Testis (tissue), 3 donors: ENCODE measurements around the gene PYY. TPM values are rescaled to one million over a fixed set of nuclear protein-coding genes. Genes with fewer than 3 reads are reported as not detected.
"Not testable (repeated sequence)": the region's sequence is repeated elsewhere in the genome, so short reads cannot be mapped to it uniquely, and the experiment has no call there.

ENCODE experiments used
- DNase-seq: peaks from one replicate; pipeline ENCODE4 v3.0.0-alpha.2; 2019
- H3K27ac ChIP-seq, 2 donors: fragments of 200-600 bp; sonication (generic); one replicate each; pipeline ENCODE4 v1.5.1; 2019
- H3K27me3 ChIP-seq: fragments of 200-600 bp; sonication (generic); one replicate; pipeline ENCODE4 v1.5.1; 2019
- H3K36me3 ChIP-seq: fragments of 200-600 bp; sonication (generic); one replicate; pipeline ENCODE4 v1.5.1; 2017; ENCODE audit warnings: low read depth; ENCODE audit errors: missing control alignments
- H3K4me1 ChIP-seq: fragments of 200-600 bp; sonication (generic); one replicate; pipeline ENCODE4 v1.5.1; 2019
- H3K4me3 ChIP-seq, 2 donors: fragments of 200-600 bp; sonication (generic); one replicate each; pipeline ENCODE4 v1.5.1; 2017 to 2019
- H3K9me3 ChIP-seq: fragments of 200-600 bp; sonication (generic); one replicate; pipeline ENCODE4 v1.5.1; 2017
- CTCF ChIP-seq, 3 experiments: fragments of 450-650 bp in 2 of 3; fragments of 200-600 bp in 1 of 3; sonication (generic) in 1 of 3; IDR thresholded peaks; one replicate each; pipeline ENCODE4 v1.5.1; 2016 to 2019; ENCODE audit warnings: antibody characterized with exemption in 3 of 3, mild to moderate bottlenecking in 2 of 3, moderate library complexity in 1 of 3
- POLR2A ChIP-seq: fragments of 450-650 bp; IDR thresholded peaks from one replicate; pipeline ENCODE4 v1.6.1; 2017; ENCODE audit warnings: antibody characterized with exemption, mild to moderate bottlenecking, moderate library complexity
- WGBS, 2 donors: methylation state at CpG; one replicate each; pipeline ENCODE4 v1.1.5; 2018; 5-methylcytosine and 5-hydroxymethylcytosine counted together
- intact Hi-C: fragments of 100-400 bp; cut with DNase I; formaldehyde crosslinking; loops from one replicate; pipeline ENCODE4 v1.15.1; 2023; ENCODE audit warnings: low total_unique reads
- polyA plus RNA-seq: library from polyadenylated mRNA; stranded (reverse); fragments of 350-450 nt; fragmentation: Illumina TruSeq; extraction: RNeasy Lipid Tissue Mini Kit (QIAGEN cat#74804); gene quantifications from one replicate; pipeline ENCODE4 v1.2.3, GENCODE V29; 2014; ENCODE audit warnings: low read depth, low replicate concordance; ENCODE audit not compliant: insufficient read depth
- total RNA-seq, 2 donors: library from RNA; depleted of rRNA; stranded (reverse); fragments of >200 nt; gene quantifications; one replicate each; pipeline ENCODE4 v1.2.3, GENCODE V29; 2016

Gene PYY
- total and polyA plus RNA-seq, 3 donors from 2014 or later, result 0.37 to 1.5 TPM; not detected in 1

GRCh38 chr17:43931062-43931571 is 22.6 kb downstream of the PYY start:
- no peaks in the 10 kb centered on the region for H3K4me1 ChIP-seq
- TF ChIP-seq POLR2A (no peak), CTCF (IDR thresholded peaks at IDR 0.05) (no peak)
- no peak overlapping the region for H3K27ac ChIP-seq
- intact Hi-C loops, result no loop called here
- H3K36me3 ChIP-seq, result no peaks in the 10 kb centered on the region
- H3K27me3 ChIP-seq, result no peaks in the 10 kb centered on the region
- WGBS, 2 donors, result 81 to 96% methylated on average over 4 to 5 of the region's 5 CpGs
- no peak for DNase-seq
- H3K4me3 ChIP-seq, result no peak overlapping the region
- no peaks in the 10 kb centered on the region for H3K9me3 ChIP-seq

- 83 to 84% methylated on average over 1 of the region's 1 CpG for WGBS, 2 donors
- Histone ChIP-seq H3K4me3 (no peak overlapping the region), H3K4me1 (no peaks in the 10 kb centered on the region), H3K27ac (no peak overlapping the region), H3K9me3 (no peaks in the 10 kb centered on the region), H3K27me3 (no peaks in the 10 kb centered on the region), H3K36me3 (no peaks in the 10 kb centered on the region)
- DNase-seq, result no peak
- intact Hi-C loops, result no loop called here
- TF ChIP-seq CTCF (IDR thresholded peaks at IDR 0.05) (no peak), POLR2A (no peak)
Observed at GRCh38 chr17:43928609-43929008, 25.1 kb downstream of the PYY start.

GRCh38 chr17:43927929-43928328 is 25.8 kb downstream of the PYY start:
- H3K9me3 ChIP-seq, intact Hi-C loops, DNase-seq, H3K4me1 ChIP-seq, H3K4me3 ChIP-seq, H3K36me3 ChIP-seq, H3K27ac ChIP-seq, H3K27me3 ChIP-seq: not testable (repeated sequence)
- 19 to 33% methylated on average over 5 of the region's 5 CpGs for WGBS, 2 donors

GRCh38 chr17:43927060-43927864 is 26.5 kb downstream of the PYY start:
- peak overlapping the region in 1 of 2 donors; percentile 25 for H3K4me3 ChIP-seq
- H3K27ac ChIP-seq, result no peak overlapping the region
- 3 to 4% methylated on average over 12 to 42 of the region's 42 CpGs for WGBS, 2 donors
- no peaks in the 10 kb centered on the region for H3K36me3 ChIP-seq
- intact Hi-C loops, result no loop called here
- H3K27me3 ChIP-seq, result no peaks in the 10 kb centered on the region
- H3K4me1 ChIP-seq, result no peaks in the 10 kb centered on the region
- DNase-seq, result peak; percentile 20
- H3K9me3 ChIP-seq, result no peaks in the 10 kb centered on the region
- no peak for TF ChIP-seq CTCF (IDR thresholded peaks at IDR 0.05)
- no peak for TF ChIP-seq POLR2A

DNA sequence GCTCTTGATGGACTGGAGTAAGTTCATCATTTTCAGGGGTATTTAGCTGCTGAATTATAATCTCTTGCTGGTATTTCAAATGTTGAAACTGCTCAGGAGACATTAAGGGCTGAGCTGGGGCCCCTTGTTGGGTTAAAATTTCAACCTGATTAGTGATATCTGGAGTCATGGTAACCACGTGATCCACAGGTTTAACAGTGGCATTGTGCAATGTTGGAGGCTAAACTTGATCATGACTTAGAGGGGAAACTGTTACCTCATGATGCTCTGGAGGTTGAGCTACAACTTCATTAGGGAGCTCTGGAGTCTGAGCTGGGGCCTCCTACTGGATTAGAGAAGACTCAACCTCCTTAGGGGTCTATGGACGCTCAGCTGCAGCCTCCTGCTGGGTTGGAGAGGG is 29.2 kb downstream of the PYY start:
- intact Hi-C loops, result no loop called here
- WGBS, 2 donors, result 90 to 95% methylated on average over 2 of the region's 2 CpGs

More for the DNA sequence above, 29.2 kb downstream of the PYY start:
- no peak overlapping the region for H3K27ac ChIP-seq
- TF ChIP-seq POLR2A, result no peak
- no peak for TF ChIP-seq CTCF (IDR thresholded peaks at IDR 0.05)
- no peak for DNase-seq
- H3K36me3 ChIP-seq, result no peaks in the 10 kb centered on the region
- no peaks in the 10 kb centered on the region for H3K9me3 ChIP-seq
- no peaks in the 10 kb centered on the region for H3K27me3 ChIP-seq
- H3K4me1 ChIP-seq, result no peaks in the 10 kb centered on the region
- H3K4me3 ChIP-seq, result no peak overlapping the region
